ENCODE results near the gene BTBD18.
A peak's percentile ranks its signal among the peaks of the same experiment; 100 is the strongest.

BTBD18 gene

GRCh38 chr11:57764566-57764965, 12.9 kb upstream of the BTBD18 start:
- DNase-seq (ENCODE audit: low read depth): no peak
- peak overlapping the region; percentile 81 for H3K4me3 ChIP-seq (ENCODE audit: low read depth, low read length)
- TF ChIP-seq, protein P1, sequence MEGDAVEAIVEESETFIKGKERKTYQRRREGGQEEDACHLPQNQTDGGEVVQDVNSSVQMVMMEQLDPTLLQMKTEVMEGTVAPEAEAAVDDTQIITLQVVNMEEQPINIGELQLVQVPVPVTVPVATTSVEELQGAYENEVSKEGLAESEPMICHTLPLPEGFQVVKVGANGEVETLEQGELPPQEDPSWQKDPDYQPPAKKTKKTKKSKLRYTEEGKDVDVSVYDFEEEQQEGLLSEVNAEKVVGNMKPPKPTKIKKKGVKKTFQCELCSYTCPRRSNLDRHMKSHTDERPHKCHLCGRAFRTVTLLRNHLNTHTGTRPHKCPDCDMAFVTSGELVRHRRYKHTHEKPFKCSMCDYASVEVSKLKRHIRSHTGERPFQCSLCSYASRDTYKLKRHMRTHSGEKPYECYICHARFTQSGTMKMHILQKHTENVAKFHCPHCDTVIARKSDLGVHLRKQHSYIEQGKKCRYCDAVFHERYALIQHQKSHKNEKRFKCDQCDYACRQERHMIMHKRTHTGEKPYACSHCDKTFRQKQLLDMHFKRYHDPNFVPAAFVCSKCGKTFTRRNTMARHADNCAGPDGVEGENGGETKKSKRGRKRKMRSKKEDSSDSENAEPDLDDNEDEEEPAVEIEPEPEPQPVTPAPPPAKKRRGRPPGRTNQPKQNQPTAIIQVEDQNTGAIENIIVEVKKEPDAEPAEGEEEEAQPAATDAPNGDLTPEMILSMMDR (IDR thresholded peaks at IDR 0.05; ENCODE audit: control insufficient read depth, extremely low read depth, insufficient read depth): no peak

- DNase-seq (ENCODE audit: low read depth): no peak
- H3K4me3 ChIP-seq (ENCODE audit: low read depth, low read length): peak overlapping the region; percentile 81
- TF ChIP-seq, protein P1 (IDR thresholded peaks at IDR 0.05; ENCODE audit: control insufficient read depth, extremely low read depth, insufficient read depth): no peak
These were observed 12.4 kb upstream of the BTBD18 start for GRCh38 chr11:57764021-57764420.

DNA sequence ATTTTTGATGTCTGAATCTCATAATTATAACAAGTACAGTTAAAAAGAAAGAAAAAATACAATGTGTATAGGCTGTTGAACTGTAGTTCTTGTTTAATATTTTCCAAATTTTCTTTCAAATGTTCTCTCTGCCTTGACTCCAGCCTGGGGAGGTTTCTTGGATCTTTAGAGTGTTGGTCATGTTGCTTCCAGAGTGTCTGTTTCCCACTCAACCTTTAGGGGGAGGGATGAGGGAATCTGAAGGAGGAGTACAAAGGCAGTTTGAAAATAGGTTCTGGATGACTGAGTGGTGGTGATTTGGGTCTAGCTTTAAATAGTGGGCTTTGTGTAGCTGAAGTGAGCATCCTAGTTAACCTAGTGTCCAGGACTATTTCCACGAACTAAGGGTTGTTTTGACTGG, 11.9 kb upstream of the BTBD18 start:
- H3K4me3 ChIP-seq (ENCODE audit: low read depth, low read length): peak overlapping the region; percentile 81
- TF ChIP-seq, protein P1 (IDR thresholded peaks at IDR 0.05; ENCODE audit: control insufficient read depth, extremely low read depth, insufficient read depth): peak; percentile 37
- no peak for DNase-seq (ENCODE audit: low read depth)

DNA sequence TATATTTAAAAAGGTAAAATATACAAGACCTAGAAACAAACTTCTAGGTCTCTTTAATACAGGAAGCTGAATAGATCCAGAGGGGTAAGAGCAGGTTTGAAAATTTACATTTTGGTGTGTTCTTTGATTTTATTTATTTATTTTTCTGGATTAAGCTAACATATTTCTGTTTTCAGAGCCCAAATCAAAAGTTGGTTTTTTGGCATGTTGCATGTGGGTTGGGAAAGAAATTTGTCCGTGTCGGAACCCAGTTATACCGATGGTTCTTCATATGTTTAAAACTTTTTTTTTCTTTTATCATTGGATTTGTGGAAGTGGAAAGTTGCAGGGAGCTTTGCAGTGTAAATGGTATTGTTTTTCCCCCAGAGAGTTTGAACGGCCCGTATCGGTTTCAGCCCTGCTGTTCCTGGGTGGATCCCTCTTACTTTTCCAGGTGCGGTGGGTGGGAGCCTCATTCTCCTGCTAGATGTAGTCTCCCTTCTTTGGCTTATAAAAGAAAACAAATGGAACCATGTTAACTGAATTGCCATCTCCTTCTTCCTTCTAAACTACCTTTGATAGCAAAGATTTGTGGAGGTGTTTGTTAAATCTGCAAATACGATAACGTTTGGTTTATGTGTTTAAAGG, 10.7 kb upstream of the BTBD18 start:
- H3K4me3 ChIP-seq (ENCODE audit: low read depth, low read length): peak overlapping the region; percentile 81
- no peak for DNase-seq (ENCODE audit: low read depth)
- TF ChIP-seq, protein P1 (IDR thresholded peaks at IDR 0.05; ENCODE audit: control insufficient read depth, extremely low read depth, insufficient read depth): no peak

DNA sequence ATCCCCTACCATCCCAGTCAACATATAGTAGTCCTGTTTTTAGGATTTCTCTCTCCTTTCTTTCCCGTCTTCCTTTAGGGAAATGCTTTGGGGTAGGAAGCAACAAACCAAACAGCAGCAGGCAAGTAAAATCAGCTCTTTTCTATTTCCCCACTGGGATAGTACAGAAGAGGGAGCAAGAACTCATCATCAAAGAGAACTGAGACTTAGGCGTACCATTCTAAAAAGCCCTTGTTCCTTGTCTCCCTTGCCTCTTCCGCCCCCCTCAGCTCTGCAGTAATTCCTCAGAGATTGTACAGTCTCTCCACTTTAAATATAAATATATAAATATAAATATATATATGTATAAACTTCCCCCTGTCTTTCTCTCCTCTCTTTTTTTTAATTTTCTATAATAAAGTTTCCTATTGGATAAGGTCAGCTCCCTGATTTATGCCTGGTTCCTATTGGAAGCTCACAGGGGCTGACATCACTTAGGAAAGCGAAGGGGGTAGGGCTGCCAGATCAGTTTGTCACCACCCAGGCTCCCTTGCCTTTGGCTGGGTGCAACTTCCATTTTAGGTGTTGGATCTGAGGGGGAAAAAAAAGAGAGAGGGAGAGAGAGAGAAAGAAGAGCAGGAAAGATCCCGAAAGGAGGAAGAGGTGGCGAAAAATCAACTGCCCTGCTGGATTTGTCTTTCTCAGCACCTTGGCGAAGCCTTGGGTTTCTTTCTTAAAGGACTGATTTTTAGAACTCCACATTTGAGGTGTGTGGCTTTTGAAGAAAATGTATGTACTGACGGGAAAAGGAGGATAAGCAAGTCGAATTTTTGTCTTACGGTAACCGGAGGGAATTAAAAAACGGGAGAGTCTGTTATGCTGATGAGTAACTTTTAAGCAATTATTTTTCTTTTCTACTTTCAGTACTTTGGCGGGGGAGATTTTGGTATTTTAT, 9.9 kb upstream of the BTBD18 start, which contains the start of gene CTNND1:
Gene CTNND1 (plus strand): TSS at position 502 of the 934 bp plus-strand sequence. CDS start 29,677 bp downstream, outside the sequence.
- TF ChIP-seq, protein P1 (IDR thresholded peaks at IDR 0.05; ENCODE audit: control insufficient read depth, extremely low read depth, insufficient read depth): no peak
- peak within 1 kb of the TSS; percentile 81 for H3K4me3 ChIP-seq (ENCODE audit: low read depth, low read length)
- DNase-seq (ENCODE audit: low read depth): peak; percentile 99

- TF ChIP-seq, protein P1 (IDR thresholded peaks at IDR 0.05; ENCODE audit: control insufficient read depth, extremely low read depth, insufficient read depth): no peak
- no peak overlapping the region for H3K4me3 ChIP-seq (ENCODE audit: low read depth, low read length)
- DNase-seq (ENCODE audit: low read depth): no peak
These were observed 6.6 kb upstream of the BTBD18 start for GRCh38 chr11:57758174-57758573.
